HepG2 (cell line): ENCODE results near the gene LGALS8. TPM values are rescaled to one million over a fixed set of nuclear protein-coding genes. Genes with fewer than 3 reads are reported as not detected.

Source experiments
- CREM ChIP-seq, 2 experiments: sonication (generic) in 1 of 2; formaldehyde crosslinking in 1 of 2; IDR thresholded peaks; 2 replicates each; pipeline versions ENCODE4 v1.4.0 to v1.6.1; 2016 to 2020; ENCODE audit warnings: antibody characterized with exemption in 1 of 2, mild to moderate bottlenecking in 1 of 2, missing genetic modification reagents in 1 of 2
- GFI1 ChIP-seq: sonication (generic); formaldehyde crosslinking; IDR thresholded peaks from 2 replicates; pipeline ENCODE4 v1.5.0; 2020; ENCODE audit warnings: missing genetic modification reagents, mild to moderate bottlenecking, borderline replicate concordance
- HMG20B ChIP-seq: conservative IDR thresholded peaks from 2 replicates; pipeline ENCODE4 v1.6.1; 2016; ENCODE audit warnings: missing genetic modification reagents, missing compliant biosample characterization
- MAFF ChIP-seq: IDR thresholded peaks from 2 replicates; pipeline ENCODE4 v1.6.1; 2011; ENCODE audit warnings: low read depth, low read length, improper control_type of control experiment
- SRY ChIP-seq: sonication (generic); formaldehyde crosslinking; IDR thresholded peaks from 2 replicates; pipeline ENCODE4 v1.8.0; 2022; ENCODE audit warnings: mild to moderate bottlenecking, missing genetic modification reagents
- TCF7 ChIP-seq: sonication (generic); IDR thresholded peaks from 2 replicates; pipeline ENCODE4 v1.6.1; 2016; ENCODE audit warnings: antibody characterized with exemption, low read depth
- ZNF260 ChIP-seq: sonication (generic); formaldehyde crosslinking; IDR thresholded peaks from 2 replicates; pipeline ENCODE4 v1.4.0; 2020; ENCODE audit warnings: missing genetic modification reagents, low read depth, mild to moderate bottlenecking, borderline replicate concordance
- ZNF33B ChIP-seq: sonication (generic); formaldehyde crosslinking; IDR thresholded peaks from 2 replicates; pipeline ENCODE4 v1.5.1; 2020; ENCODE audit warnings: mild to moderate bottlenecking, missing genetic modification reagents
- ZNF616 ChIP-seq: sonication (generic); formaldehyde crosslinking; IDR thresholded peaks from 2 replicates; pipeline ENCODE4 v1.5.0; 2020; ENCODE audit warnings: low read depth, mild to moderate bottlenecking, missing genetic modification reagents
- ZNF777 ChIP-seq: sonication (generic); formaldehyde crosslinking; IDR thresholded peaks from 2 replicates; pipeline ENCODE4 v1.4.0; 2020; ENCODE audit warnings: missing genetic modification reagents
- polyA plus RNA-seq, 8 experiments: library from polyadenylated mRNA; depleted of rRNA in 3 of 8; stranded (reverse) in 7 of 8; unstranded in 1 of 8; fragments of >200 nt; fragmentation: Illumina TruSeq in 4 of 8; extraction: Trizol in 4 of 8; gene quantifications; 2 replicates each; pipeline versions ENCODE4 v1.2.1 to v1.2.3, GENCODE V29; 2011 to 2016; ENCODE audit warnings: low read depth in 4 of 8, missing spikeins in 1 of 8, mixed read lengths in 1 of 8; ENCODE audit not compliant: insufficient read depth in 1 of 8
- total RNA-seq, 5 experiments: library from RNA; depleted of rRNA; stranded (reverse); fragments of >200 nt; fragmentation: Illumina TruSeq; extraction: Trizol; gene quantifications; 2 replicates each; pipeline ENCODE4 v1.2.3, GENCODE V29; 2016; ENCODE audit warnings: low read depth in 1 of 5
- TF ChIP-seq, protein P1 (sequence below): sonication (generic); formaldehyde crosslinking; IDR thresholded peaks from 2 replicates; pipeline ENCODE4 v1.4.0; 2020; ENCODE audit warnings: mild to moderate bottlenecking, low read depth, missing genetic modification reagents
- TF ChIP-seq, protein P2 (sequence below): sonication (generic); formaldehyde crosslinking; IDR thresholded peaks from 2 replicates; pipeline ENCODE4 v1.4.0; 2020; ENCODE audit warnings: missing genetic modification reagents, borderline replicate concordance
- TF ChIP-seq, protein P3 (sequence below): sonication (generic); formaldehyde crosslinking; IDR thresholded peaks from 2 replicates; pipeline ENCODE4 v1.5.0; 2020; ENCODE audit warnings: mild to moderate bottlenecking, missing genetic modification reagents
- TF ChIP-seq, protein P4 (sequence below): sonication (generic); formaldehyde crosslinking; IDR thresholded peaks from 2 replicates; pipeline ENCODE4 v1.9.0; 2021; ENCODE audit warnings: missing genetic modification reagents, borderline replicate concordance
- TF ChIP-seq, protein P5 (sequence below): sonication (generic); formaldehyde crosslinking; IDR thresholded peaks from 2 replicates; pipeline ENCODE4 v1.4.0; 2020; ENCODE audit warnings: low read depth, mild to moderate bottlenecking, missing genetic modification reagents

LGALS8 gene
- total and polyA plus RNA-seq, 2 of the 13 experiments (the other 11 are each of a cell fraction or from before 2014, with no cell fraction given) = 29.3 to 185 TPM

DNA sequence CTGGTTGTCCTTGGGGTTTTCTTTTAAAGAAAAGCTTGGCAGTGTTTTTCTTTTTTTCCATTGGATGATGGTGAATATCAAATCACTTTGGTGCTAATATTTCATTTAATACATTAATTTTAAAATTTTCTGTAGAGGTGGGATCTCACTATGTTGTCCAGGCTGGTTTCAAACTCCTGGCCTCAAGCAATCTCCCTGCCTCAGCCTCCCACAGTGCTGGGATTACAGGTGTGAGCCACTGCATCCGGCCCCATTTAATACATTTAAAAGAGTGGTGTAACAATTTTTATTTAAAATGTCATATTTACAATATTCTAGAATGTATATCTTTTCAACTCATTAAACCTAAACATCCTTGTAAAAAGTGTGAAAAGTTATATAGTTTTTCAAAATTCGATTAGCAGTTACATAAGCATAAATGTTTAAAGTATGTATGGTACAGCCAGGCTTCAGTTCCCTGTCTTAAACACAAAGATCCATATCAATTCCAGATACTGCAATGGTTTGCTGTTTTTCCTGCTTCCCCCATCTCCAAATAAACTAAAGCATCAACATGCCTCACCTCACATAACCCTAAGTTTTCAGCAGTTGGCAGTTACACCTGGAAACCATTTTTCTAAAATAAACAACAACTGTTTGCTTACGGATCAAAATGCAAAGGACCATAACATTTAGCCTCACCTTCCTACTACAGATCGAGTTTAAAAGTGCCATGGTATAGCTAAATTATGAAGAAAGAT lies 8.9 kb upstream of the LGALS8 start (continued):
- TF ChIP-seq, protein P1, sequence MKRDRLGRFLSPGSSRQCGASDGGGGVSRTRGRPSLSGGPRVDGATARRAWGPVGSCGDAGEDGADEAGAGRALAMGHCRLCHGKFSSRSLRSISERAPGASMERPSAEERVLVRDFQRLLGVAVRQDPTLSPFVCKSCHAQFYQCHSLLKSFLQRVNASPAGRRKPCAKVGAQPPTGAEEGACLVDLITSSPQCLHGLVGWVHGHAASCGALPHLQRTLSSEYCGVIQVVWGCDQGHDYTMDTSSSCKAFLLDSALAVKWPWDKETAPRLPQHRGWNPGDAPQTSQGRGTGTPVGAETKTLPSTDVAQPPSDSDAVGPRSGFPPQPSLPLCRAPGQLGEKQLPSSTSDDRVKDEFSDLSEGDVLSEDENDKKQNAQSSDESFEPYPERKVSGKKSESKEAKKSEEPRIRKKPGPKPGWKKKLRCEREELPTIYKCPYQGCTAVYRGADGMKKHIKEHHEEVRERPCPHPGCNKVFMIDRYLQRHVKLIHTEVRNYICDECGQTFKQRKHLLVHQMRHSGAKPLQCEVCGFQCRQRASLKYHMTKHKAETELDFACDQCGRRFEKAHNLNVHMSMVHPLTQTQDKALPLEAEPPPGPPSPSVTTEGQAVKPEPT (CRISPR knock-in tag) = no peak
- no peak for TF ChIP-seq HMG20B (CRISPR knock-in tag)
- no peak for TF ChIP-seq SRY (CRISPR knock-in tag)
- TF ChIP-seq, protein P2, sequence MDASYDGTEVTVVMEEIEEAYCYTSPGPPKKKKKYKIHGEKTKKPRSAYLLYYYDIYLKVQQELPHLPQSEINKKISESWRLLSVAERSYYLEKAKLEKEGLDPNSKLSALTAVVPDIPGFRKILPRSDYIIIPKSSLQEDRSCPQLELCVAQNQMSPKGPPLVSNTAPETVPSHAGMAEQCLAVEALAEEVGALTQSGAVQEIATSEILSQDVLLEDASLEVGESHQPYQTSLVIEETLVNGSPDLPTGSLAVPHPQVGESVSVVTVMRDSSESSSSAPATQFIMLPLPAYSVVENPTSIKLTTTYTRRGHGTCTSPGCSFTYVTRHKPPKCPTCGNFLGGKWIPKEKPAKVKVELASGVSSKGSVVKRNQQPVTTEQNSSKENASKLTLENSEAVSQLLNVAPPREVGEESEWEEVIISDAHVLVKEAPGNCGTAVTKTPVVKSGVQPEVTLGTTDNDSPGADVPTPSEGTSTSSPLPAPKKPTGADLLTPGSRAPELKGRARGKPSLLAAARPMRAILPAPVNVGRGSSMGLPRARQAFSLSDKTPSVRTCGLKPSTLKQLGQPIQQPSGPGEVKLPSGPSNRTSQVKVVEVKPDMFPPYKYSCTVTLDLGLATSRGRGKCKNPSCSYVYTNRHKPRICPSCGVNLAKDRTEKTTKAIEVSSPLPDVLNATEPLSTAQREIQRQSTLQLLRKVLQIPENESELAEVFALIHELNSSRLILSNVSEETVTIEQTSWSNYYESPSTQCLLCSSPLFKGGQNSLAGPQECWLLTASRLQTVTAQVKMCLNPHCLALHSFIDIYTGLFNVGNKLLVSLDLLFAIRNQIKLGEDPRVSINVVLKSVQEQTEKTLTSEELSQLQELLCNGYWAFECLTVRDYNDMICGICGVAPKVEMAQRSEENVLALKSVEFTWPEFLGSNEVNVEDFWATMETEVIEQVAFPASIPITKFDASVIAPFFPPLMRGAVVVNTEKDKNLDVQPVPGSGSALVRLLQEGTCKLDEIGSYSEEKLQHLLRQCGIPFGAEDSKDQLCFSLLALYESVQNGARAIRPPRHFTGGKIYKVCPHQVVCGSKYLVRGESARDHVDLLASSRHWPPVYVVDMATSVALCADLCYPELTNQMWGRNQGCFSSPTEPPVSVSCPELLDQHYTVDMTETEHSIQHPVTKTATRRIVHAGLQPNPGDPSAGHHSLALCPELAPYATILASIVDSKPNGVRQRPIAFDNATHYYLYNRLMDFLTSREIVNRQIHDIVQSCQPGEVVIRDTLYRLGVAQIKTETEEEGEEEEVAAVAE (CRISPR knock-in tag) = no peak
- TF ChIP-seq CREM (IDR thresholded peaks at IDR 0.05) = peak; percentile 63
- TF ChIP-seq CREM (CRISPR knock-in tag; IDR thresholded peaks at IDR 0.05) = no peak
- no peak for TF ChIP-seq ZNF260 (CRISPR knock-in tag)
- peak; percentile 31; the same call in 1 of the 2 replicates for TF ChIP-seq GFI1 (CRISPR knock-in tag)
- peak; percentile 45; the same call in 1 of the 2 replicates for TF ChIP-seq MAFF
- TF ChIP-seq TCF7 = no peak; the same call in 1 of the 2 replicates
- TF ChIP-seq ZNF33B = no peak
- TF ChIP-seq ZNF777 = no peak
- TF ChIP-seq, protein P3, sequence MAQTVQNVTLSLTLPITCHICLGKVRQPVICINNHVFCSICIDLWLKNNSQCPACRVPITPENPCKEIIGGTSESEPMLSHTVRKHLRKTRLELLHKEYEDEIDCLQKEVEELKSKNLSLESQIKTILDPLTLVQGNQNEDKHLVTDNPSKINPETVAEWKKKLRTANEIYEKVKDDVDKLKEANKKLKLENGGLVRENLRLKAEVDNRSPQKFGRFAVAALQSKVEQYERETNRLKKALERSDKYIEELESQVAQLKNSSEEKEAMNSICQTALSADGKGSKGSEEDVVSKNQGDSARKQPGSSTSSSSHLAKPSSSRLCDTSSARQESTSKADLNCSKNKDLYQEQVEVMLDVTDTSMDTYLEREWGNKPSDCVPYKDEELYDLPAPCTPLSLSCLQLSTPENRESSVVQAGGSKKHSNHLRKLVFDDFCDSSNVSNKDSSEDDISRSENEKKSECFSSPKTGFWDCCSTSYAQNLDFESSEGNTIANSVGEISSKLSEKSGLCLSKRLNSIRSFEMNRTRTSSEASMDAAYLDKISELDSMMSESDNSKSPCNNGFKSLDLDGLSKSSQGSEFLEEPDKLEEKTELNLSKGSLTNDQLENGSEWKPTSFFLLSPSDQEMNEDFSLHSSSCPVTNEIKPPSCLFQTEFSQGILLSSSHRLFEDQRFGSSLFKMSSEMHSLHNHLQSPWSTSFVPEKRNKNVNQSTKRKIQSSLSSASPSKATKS (CRISPR knock-in tag) = no peak
- TF ChIP-seq, protein P4, sequence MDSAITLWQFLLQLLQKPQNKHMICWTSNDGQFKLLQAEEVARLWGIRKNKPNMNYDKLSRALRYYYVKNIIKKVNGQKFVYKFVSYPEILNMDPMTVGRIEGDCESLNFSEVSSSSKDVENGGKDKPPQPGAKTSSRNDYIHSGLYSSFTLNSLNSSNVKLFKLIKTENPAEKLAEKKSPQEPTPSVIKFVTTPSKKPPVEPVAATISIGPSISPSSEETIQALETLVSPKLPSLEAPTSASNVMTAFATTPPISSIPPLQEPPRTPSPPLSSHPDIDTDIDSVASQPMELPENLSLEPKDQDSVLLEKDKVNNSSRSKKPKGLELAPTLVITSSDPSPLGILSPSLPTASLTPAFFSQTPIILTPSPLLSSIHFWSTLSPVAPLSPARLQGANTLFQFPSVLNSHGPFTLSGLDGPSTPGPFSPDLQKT = no peak
- no peak for TF ChIP-seq ZNF616 (CRISPR knock-in tag)
- TF ChIP-seq, protein P5, sequence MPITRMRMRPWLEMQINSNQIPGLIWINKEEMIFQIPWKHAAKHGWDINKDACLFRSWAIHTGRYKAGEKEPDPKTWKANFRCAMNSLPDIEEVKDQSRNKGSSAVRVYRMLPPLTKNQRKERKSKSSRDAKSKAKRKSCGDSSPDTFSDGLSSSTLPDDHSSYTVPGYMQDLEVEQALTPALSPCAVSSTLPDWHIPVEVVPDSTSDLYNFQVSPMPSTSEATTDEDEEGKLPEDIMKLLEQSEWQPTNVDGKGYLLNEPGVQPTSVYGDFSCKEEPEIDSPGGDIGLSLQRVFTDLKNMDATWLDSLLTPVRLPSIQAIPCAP = no peak
